GM21786 (cell line): ENCODE data around the gene IL36A.
A peak's percentile ranks its signal among the peaks of the same experiment; 100 is the strongest.

Source experiments
- ATAC-seq: cut with Tn5 transposase; IDR thresholded peaks from one replicate; pipeline ENCODE4 v1.9.1; 2021; ENCODE audit not compliant: unreplicated experiment

The IL36A gene, protein sequence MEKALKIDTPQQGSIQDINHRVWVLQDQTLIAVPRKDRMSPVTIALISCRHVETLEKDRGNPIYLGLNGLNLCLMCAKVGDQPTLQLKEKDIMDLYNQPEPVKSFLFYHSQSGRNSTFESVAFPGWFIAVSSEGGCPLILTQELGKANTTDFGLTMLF

DNA sequence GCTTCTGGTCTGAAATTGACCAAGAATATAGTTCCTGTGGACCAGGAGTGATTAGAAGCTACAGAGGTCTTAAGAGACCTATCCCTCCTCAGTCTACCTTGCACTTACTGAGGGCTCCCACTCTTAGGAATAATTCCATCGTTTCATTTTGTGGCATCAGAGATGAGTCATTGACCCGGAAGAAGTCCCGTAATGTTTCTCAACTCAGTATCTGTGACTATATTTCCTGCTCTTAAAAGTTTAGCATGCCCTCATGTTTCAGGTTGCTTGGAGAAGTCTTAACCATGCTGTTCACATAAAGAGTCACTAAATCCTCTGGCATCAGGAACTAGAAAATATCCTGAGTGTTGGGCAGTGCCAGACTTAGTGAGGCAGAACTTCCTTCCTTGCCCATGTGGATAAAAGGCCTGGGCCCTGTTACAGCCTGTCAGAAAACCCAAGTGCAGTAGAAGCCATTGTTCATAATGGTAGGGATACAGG, at the start of gene IL36A:
Gene IL36A (plus strand): TSS at position 430 of the 480 bp plus-strand sequence. CDS start 413 bp downstream, outside the sequence.
- ATAC-seq = no peak

DNA sequence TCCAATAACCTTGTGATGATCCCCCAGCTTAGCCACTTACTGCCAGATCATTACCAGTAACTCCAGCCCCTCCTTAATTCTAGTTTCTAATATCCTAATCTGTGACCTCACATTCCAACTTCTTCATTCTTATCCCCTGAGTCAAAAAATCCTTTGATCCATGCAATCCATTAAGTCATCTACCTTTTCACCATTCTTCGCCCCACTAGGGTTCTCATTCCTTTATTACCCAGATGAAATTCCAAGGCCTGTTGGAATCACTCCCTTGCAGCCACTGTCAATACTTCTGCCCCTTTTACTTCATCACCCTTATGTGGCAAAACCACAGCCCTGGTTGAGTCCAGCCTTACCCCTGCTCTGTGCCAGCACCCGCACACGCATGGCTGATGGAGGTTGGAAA, 47.7 kb upstream of the IL36A start:
- no peak for ATAC-seq

DNA sequence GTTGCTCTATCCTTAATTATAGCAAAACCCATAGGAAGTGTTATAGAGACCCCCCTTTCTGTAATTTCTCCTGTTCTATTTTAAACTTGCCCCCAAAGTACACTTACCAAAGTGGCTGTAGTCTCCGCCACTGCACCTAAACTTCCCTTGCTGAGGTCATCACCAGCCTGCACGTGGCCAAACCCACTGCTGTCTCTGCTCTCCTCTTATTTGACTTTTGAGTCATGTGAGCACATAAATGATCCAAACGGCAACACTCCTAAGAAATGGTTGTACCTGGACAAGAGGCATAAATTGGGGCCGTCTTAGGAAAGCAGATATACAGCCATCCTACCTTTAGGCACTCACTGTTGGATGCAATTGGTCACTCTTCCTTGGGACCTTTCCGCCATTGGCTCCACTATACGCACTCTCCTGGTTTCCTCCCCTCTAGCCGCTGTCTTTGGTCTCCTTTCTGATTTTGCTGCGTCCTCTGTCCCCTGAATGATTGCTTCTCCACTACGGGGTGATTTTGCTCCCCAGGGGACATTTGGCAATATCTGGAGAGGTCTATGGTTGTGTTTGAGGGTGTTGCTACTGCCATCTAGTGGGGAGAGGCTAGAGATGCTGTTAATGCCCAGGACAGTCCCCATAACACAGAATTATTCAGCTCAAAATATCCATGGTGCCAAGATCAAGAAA, 46.7 kb upstream of the IL36A start:
- ATAC-seq = no peak

DNA sequence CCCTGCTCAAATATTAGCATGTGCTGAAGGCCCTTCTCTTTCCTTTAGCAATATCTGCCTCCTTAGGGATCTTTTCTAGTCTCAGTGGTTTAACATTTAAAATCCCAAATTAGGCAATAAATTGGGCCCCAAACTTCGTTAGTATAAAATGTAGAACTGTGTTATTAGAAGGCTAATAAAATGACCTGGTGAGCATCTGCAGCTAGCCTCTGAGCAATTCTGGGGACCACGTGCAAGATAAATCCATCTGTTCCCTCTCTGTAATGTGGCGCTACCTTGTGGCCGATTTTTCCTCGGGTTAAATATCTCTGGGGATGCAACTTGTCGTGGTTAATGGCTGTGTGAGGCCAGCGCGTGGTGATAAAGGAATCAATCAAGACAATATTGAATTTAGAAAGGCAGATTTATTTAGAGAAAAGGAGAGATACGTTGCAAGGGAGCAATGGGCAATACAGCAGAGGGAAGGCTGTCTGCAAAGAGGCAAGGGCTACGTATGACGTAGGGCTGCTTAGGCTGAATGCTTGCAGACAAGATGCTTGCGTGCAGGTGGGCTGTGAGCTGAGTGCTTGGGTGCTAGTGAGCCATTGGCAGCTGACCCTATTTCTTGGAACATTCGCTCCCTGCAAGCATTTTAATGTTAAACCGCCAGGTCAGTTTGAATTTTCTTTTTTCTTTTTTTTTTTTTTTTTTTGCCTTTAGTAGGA, 46.0 kb upstream of the IL36A start:
- no peak for ATAC-seq

DNA sequence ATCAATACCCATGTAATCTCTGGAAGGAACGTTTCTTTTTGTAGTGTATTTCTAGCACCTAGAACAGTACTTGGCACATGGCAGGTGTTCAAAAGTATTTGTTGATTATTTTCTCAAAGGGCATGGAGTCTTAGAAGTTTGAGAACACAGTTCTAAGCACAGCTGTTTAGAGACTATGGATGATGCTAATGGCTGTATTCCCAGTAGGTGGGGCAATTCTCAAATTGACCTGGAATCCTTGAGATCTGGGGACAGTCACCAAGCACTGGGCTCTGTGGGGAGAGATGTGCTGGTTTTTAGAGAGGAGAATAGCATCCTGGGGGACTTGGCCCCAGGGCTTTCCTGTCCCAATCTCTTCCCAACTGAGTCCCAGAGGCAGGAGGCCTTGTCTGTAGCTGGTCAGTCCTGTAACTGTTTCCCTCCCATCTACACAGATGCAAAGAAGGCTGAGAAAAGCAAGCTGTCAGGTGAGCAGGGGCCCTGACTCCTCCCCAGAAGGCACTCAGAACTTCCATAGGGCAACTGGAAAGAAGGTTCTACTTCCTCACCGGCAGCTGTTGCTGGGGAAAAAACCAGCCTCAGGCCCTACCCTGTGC, 44.9 kb upstream of the IL36A start:
- no peak for ATAC-seq

DNA sequence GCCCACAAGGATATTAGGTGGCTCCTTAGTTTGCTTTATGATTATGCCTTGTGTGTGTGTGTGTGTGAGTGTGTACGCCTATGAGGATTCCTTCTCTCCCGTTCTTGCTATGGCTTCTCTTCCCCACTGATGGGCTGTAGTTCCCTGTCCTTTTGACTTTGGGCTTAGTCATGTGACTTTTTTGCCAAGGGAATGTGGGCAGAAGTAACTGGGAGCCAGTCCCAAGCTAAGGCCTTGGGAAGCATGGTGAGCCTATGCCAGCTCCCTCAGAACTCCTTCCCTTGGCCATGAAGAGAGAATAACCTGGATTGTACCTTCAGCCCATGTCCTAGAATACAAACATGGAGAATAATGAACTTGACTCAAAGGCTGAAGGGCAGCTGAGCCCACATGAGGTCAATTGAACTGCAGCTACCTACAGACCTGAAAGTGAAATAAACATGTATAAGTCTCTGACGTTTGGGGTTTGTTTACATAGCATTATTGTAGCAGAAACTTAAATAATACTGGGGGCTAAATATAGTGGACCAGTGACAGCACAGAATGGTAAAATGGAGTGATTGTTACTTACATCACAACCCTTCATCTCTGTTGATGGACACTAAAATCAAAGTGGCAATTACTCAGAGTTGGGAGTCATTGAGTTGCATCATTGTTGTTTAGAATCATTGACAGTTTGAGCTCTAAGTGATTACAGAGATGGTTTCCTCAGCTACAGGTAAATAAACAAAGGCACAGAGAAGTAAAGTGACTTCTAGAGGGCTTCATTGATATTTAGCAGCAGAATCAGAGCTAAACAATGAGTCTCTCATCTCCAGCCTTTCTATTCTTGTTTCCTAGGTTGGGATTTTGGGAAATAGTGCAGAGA, 42.7 kb upstream of the IL36A start:
- peak; percentile 64 for ATAC-seq

DNA sequence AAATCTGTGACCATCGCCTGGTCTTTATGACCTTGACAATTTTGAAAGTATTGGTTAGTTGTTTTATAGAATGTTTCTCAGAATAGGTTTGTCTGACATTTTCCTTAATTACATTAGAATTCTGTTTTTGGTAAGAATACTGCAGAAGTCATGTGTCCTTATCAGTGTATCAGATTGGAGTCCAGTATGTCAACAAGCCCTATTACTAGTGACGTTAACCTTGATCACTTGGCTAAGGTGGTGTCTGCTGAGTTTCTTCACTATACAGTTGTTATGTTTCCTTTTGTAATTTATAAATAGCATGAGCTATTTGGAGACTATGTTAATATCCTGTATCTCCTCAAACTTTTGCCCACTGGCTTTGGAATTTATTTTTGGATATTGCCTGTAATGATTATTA, 38.2 kb upstream of the IL36A start:
- no peak for ATAC-seq

DNA sequence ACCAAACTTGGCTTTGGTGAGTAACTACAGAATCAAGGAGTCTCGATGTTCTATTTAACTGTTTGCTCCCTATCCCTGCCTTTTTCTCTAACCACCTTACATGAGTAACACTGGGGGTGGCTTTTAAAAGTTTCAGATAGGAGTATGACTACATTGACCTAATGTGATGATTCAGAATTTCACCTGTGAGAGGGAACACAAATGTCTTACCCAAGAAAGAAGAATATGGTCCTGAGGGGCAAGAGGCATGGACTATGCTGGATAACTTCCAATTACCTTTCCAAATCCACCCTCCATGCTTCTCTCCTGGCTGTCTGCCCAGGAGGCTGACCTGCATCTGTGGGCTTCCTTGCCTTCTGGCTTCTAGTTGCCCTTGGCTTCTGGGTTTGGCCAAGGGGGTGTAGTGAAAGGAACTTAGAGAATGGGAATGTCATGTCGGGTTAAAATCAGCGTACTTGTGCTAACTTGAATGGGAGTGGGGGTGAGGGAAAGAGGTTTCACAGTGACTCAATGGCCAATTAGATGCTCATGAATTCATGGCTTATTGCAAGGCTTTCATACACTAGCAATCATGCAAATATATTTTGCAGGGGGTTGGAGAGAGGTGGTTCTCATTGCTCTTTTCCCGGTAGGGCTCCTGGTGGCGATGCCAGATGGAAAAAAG, 32.7 kb upstream of the IL36A start:
- ATAC-seq = no peak

DNA sequence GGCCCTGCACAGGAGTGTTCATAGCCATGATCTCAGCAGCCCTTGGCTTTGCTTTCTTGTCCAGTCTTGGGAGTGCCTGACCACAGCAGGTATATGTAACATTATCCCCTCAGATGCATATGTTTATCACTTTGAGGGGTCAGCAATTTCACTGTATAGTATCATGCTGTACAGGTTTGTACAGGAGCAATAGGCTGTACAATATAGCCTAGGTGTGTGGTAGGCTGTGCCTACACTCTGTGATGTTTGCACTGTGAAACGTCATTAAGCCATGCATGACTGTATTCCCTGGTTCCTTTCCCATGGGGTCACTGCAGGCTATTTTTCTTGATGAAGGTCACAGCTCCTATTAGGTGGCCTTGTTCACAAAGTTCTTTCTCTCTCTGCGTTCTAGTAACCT, 32.1 kb upstream of the IL36A start:
- ATAC-seq = no peak

DNA sequence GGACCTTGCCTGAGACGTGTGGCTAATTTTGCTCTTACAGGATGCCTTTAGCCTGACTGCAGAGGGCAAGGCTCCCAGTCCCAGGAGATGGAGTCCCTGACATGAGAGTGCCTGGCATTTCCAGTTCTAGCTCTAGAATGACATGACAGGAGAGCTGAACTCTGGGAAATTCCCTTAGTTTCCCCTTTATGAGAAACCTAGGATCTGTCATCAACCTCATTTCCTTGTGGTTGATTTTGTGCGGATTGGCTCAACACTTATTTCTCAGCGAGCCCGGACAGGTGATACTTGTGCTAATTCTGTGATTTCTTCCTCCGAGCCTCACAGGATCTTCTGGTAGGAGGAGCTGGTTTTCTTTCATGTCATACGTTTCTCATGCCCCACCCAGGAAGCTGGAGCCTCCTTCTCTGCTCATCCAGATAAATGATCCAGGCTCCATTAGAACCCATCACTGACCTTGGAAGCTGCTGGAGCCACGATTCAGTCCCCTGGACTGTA, 27.7 kb upstream of the IL36A start, which contains the start of gene IL36G:
Gene IL36G (plus strand): TSS at position 448 of the 498 bp plus-strand sequence. CDS start 633 bp downstream, outside the sequence.
- ATAC-seq = no peak

DNA sequence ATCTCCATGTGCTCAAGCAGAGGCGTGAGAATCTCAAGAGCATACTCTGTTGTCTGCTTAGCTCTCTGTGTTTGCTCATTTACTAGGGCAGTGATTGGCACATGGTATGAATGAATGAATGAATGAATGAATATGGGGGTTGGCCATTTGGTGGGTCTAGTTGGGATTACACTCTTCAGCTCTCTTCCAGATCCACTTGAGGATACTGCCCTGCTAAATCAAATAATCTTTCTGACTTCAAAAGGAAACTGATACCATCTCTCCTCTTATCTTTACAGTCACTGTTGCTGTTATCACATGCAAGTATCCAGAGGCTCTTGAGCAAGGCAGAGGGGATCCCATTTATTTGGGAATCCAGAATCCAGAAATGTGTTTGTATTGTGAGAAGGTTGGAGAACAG, 25.5 kb upstream of the IL36A start:
- ATAC-seq = no peak

DNA sequence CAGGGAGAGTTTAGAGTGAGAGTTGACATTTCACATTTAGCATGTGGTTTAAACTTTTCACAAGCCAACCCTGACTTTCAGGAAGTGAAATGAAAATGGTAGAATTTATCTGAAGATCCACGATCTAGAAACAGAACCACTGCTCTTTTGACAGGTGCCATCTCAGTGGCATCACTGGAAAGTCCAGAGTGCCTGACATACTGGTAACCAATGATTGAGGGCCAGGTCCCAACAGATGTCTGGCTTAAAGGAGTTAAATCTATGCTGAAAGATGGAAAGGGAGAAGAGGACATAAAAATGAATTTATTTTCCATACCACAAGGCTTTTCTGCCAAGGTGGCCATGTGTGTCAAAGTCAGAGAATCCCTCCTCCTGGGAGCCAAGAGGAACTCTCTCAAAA, 24.7 kb upstream of the IL36A start:
- ATAC-seq = no peak

DNA sequence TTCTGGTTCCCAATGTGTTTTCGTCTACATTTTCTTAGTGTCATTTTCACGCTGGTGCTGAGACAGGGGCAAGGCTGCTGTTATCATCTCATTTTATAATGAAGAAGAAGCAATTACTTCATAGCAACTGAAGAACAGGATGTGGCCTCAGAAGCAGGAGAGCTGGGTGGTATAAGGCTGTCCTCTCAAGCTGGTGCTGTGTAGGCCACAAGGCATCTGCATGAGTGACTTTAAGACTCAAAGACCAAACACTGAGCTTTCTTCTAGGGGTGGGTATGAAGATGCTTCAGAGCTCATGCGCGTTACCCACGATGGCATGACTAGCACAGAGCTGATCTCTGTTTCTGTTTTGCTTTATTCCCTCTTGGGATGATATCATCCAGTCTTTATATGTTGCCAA, 20.2 kb upstream of the IL36A start:
- ATAC-seq = no peak

DNA sequence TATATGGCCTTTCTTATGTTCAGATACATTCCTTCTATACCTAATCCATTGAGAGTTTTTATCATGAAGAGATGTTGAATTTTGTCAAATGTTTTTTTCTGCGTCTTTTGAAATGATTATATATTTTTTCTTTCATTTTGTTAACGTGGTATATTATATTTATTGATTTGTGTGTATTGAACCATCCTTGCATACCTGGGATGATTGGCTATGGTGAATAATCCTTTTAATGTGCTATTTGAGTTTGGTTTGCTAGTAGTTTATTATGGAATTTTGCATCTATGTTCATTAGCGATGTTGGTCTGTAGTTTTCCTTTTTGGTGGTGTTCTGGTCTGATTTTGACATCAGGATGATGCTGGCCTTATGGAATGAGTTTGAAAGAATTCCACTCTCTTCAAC, 15.6 kb upstream of the IL36A start:
- no peak for ATAC-seq

DNA sequence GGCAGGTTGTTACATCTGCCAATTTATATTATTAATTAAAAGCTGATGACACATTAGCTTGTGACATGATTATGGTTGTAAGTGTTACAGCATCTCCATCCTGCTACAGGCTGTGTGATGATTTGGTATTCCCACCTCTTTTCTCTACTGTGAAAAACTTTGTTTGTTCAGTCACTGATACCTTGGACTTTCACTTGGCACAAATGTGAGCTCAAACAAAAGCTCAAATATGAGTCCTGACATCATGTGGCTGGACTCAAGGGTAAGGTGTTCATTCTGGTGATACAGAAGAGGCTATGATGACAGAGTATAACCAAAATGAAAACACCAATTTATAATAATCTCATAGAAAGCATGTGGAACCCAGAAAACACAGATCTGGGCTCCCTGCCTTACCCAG, 11.4 kb upstream of the IL36A start:
- no peak for ATAC-seq

DNA sequence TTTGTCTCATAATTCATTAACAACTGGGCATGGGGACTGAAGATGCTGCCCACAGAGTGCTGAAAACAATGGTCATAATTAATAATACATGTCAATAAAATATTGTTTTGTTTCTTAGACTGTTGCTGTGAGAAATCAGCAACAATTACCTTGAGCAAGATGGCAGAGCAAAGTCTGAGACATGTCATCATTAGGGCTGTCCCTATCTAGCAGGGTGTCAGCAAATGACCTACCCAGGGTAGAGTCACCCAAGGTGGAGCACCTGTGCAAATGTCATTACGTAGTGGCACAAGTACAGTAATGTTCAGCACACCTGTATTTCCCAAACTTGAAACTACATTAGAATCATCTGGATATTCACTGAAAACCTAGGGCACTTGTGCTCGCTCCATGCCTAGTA, 10.6 kb upstream of the IL36A start:
- no peak for ATAC-seq

DNA sequence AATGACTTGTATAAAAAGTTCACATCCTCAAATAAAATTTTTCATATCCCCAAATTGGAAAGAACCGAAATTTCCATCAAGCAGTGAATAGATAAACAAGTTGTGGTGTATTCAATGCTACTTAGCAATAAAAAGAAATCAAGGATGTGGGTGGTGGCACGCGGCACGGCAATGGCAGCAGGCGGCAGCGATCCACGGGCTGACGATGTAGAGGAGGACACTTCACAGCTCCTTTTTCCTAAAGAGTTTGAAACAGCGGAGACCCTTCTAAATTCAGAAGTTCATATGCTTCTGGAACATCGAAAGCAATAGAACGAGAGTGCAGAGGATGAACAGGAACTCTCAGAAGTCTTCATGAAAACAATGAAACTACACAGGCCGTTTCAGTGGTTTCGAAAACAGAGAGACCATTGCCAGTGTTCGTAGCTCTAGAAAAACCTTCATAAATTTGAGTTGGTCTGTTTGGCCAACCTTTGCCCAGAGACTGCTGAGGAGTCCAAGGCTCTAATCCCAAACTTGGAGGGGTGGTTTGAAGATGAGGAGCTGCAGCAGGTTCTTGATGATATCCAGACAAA, 9.8 kb upstream of the IL36A start:
- no peak for ATAC-seq

DNA sequence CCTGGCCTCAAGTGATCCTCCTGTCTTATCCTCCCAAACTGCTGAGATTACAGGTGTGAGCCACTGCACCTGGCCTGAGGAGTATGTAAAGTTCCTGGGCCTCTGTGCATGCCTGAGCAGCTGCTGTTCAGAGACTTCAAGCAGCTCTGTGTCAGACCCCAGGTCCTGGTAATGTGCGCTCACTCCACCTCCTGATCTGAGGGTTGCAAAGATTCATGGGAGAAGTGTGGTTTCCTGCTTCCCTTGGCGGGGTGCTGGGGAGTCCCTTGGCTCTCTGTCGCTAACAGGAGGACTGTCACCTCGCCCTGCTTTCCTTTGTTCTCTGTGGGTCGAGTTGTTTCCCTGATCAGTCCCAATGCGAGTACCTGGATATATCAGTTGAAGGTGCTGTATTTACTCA, 8.6 kb upstream of the IL36A start:
- no peak for ATAC-seq

DNA sequence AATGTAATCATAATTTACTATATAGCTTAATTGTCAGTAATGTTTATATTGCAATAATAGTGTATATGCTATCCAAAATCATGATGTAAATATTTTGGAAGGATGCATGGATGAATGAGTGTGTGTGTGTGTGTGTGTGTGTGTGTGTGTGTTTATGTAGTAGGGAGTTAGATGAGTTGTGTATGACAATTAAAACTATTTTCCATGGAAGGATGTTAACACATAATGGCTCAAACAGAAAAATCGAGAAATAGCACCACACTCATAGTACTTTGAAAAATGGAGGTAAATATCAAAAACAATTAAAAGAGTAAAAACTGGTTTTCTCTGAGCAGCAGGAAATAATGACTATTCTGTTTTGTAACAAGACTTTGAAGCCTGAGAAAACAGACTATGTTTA, 8.1 kb upstream of the IL36A start:
- no peak for ATAC-seq

DNA sequence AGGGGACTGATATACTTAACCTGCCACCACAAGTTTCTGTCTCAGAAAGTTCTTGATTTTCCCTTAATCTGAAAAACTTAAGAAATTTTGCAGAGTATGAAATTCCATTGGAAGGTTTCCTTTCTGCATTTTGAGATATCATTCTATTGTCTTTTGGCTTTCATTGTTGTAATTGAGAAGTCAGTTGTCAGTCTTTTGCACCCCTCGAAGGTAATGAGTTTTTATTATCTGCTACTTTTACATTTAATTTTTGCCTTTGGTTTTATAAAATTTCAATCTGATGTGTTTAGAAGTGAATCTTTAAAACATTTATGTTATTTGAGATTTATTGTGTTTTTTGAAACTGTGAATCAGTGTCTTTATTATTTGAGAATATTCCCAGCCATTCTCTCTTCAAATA, 4.8 kb upstream of the IL36A start:
- no peak for ATAC-seq
